PC-3 (cell line): Measurements from ENCODE around the gene MRPL33.

Experiments used
- CTCF ChIP-seq: fragments of 300-600 bp; sonication (generic); conservative IDR thresholded peaks from 2 replicates; pipeline ENCODE4 v1.5.1; 2017; ENCODE audit warnings: antibody characterized with exemption, low read depth, mild to moderate bottlenecking, low read length
- EZH2phosphoT487 ChIP-seq: fragments of 300-600 bp; sonication (generic); IDR thresholded peaks from 2 replicates; pipeline ENCODE4 v1.6.1; 2018; ENCODE audit warnings: mild to moderate bottlenecking, antibody characterized with exemption, low read length, borderline replicate concordance

DNA sequence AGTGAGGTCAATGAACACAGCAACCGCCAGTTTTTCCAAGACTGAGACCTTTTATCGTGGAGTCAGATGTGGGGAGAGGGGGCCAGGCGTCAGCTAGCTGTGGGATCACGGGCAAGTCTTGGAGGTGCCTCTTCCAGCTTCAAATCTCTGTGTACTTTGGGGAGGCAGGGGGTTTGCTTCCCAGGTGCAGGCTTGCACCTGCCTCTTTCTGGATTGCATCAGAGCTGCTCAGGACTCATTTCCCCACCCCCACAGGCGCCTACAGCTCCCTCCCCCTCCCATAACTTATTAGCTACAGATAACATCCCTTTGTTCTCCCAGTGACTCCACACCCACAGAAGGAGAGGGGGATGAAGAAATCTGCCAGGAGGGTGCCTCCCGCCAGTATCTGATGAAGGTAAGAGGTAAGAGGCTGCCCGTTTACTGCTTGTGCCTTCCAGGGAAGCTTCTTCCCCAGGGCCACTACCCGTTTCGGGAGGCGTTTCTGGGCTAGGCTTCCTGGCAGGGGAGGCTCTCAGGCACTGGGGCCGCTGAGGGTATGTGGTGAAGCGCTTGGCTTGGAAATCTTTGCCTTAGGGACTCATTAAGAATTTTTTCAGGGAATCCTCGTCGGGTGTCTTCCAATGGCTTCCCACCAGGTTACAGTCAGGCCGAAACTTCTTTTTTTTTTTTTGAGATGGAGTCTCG is 18.8 kb upstream of the MRPL33 start:
- TF ChIP-seq CTCF (no peak), EZH2phosphoT487 (no peak)
